OCI-LY7 (cell line): Measurements from ENCODE around the gene C12orf75. TPM values are rescaled to one million over a fixed set of nuclear protein-coding genes. Genes with fewer than 3 reads are reported as not detected.

ENCODE experiments used
- total RNA-seq, 2 experiments: library from RNA; depleted of rRNA in 1 of 2; stranded (reverse); fragments of >200 nt in 1 of 2; shearing (Covaris generic) in 1 of 2; gene quantifications; 2 replicates each; pipeline ENCODE4 v1.2.3, GENCODE V29; 2014 to 2022

The C12orf75 gene
- total RNA-seq, 2 experiments from 2014 or later = 147 to 505 TPM

Other genes with a start within 250 kb of the C12orf75 start
- 0.08 TPM in 1 of 2 replicates, not detected in the other for gene ALDH1L2, start 246.2 kb upstream of the C12orf75 start, total RNA-seq (2014; rRNA removed; shearing (Covaris generic))
- 0.25 and 0.31 TPM in 2 replicates for gene ALDH1L2, start 246.2 kb upstream of the C12orf75 start, total RNA-seq (2022)
- 54.8 and 63.6 TPM in 2 replicates for gene WASHC4, start 223.0 kb upstream of the C12orf75 start, total RNA-seq (2014; rRNA removed; shearing (Covaris generic))
- gene WASHC4, start 223.0 kb upstream of the C12orf75 start, total RNA-seq (2022) = 68.5 and 71.8 TPM in 2 replicates
- 18.8 and 20.9 TPM in 2 replicates for gene APPL2, start 94.5 kb upstream of the C12orf75 start, total RNA-seq (2014; rRNA removed; shearing (Covaris generic))
- gene APPL2, start 94.5 kb upstream of the C12orf75 start, total RNA-seq (2022) = 29.1 and 37.5 TPM in 2 replicates